H9 (cell line): ENCODE measurements around the gene GSN. TPM values are rescaled to one million over a fixed set of nuclear protein-coding genes. Genes with fewer than 3 reads are reported as not detected.

Experiments
- DNase-seq: peaks from one replicate; pipeline ENCODE4 v3.0.0-alpha.2; 2017
- H2AFZ ChIP-seq: one replicate; pipeline ENCODE4 v1.6.1; 2013; ENCODE audit warnings: mild to moderate bottlenecking, low read length, control low read depth, moderate library complexity
- H2AK5ac ChIP-seq: 2 replicates; pipeline ENCODE4 v1.6.1; 2013; ENCODE audit warnings: low read length, control low read depth, mixed read lengths; ENCODE audit not compliant: insufficient read length
- H2BK120ac ChIP-seq: one replicate; pipeline ENCODE4 v1.6.1; 2013; ENCODE audit warnings: low read depth, mild to moderate bottlenecking, low read length, control low read depth, inconsistent platforms; ENCODE audit not compliant: poor library complexity, severe bottlenecking
- H2BK12ac ChIP-seq: 2 replicates; pipeline ENCODE4 v1.6.1; 2013; ENCODE audit warnings: low read length, control low read depth, mixed read lengths, low read depth; ENCODE audit not compliant: insufficient read length
- H2BK15ac ChIP-seq: 2 replicates; pipeline ENCODE4 v1.6.1; 2013; ENCODE audit warnings: low read depth, low read length, control low read depth
- H2BK20ac ChIP-seq: one replicate; pipeline ENCODE4 v1.6.1; 2013; ENCODE audit warnings: low read depth, mild to moderate bottlenecking, low read length, control low read depth, inconsistent platforms; ENCODE audit not compliant: poor library complexity, severe bottlenecking
- H2BK5ac ChIP-seq: 2 replicates; pipeline ENCODE4 v1.6.1; 2013; ENCODE audit warnings: low read length, control low read depth, mixed read lengths; ENCODE audit not compliant: insufficient read length
- H3K14ac ChIP-seq: 2 replicates; pipeline ENCODE4 v1.6.1; 2013; ENCODE audit warnings: low read length, control low read depth; ENCODE audit not compliant: insufficient read depth
- H3K18ac ChIP-seq: 2 replicates; pipeline ENCODE4 v1.6.1; 2013; ENCODE audit warnings: low read depth, mild to moderate bottlenecking, mixed read lengths, low read length, control low read depth; ENCODE audit not compliant: insufficient read length
- H3K23ac ChIP-seq: 2 replicates; pipeline ENCODE4 v1.6.1; 2013; ENCODE audit warnings: low read length, control low read depth, mixed read lengths, low read depth; ENCODE audit not compliant: insufficient read length
- H3K23me2 ChIP-seq: 2 replicates; pipeline ENCODE4 v1.6.1; 2013; ENCODE audit warnings: low read depth, mild to moderate bottlenecking, mixed read lengths, low read length, control low read depth; ENCODE audit not compliant: insufficient read length, poor library complexity, severe bottlenecking
- H3K27ac ChIP-seq: 2 replicates; pipeline ENCODE4 v1.5.1; 2013; ENCODE audit warnings: low read length, control low read depth, mixed read lengths, low read depth; ENCODE audit not compliant: insufficient read length
- H3K27me3 ChIP-seq: 2 replicates; pipeline ENCODE4 v1.6.1; 2013; ENCODE audit warnings: low read length, control low read depth, inconsistent platforms; ENCODE audit not compliant: insufficient read depth
- H3K4ac ChIP-seq: 2 replicates; pipeline ENCODE4 v1.6.1; 2013; ENCODE audit warnings: low read depth, mild to moderate bottlenecking, control low read depth, inconsistent platforms, low read length, moderate library complexity
- H3K4me1 ChIP-seq: 2 replicates; pipeline ENCODE4 v1.6.1; 2013; ENCODE audit warnings: low read length, control low read depth, inconsistent platforms; ENCODE audit not compliant: insufficient read depth
- H3K4me2 ChIP-seq: 2 replicates; pipeline ENCODE4 v1.6.1; 2013; ENCODE audit warnings: low read length, control low read depth, mixed read lengths; ENCODE audit not compliant: insufficient read length, insufficient read depth
- H3K56ac ChIP-seq: 2 replicates; pipeline ENCODE4 v1.6.1; 2013; ENCODE audit warnings: low read depth, mild to moderate bottlenecking, mixed read lengths, low read length, control low read depth; ENCODE audit not compliant: insufficient read length
- H3K79me1 ChIP-seq: 2 replicates; pipeline ENCODE4 v1.6.1; 2013; ENCODE audit warnings: low read depth, mild to moderate bottlenecking, moderate library complexity, low read length, control low read depth, inconsistent platforms; ENCODE audit not compliant: insufficient read depth, poor library complexity, severe bottlenecking
- H3K79me2 ChIP-seq: 2 replicates; pipeline ENCODE4 v1.6.1; 2013; ENCODE audit warnings: low read length, control low read depth, inconsistent platforms; ENCODE audit not compliant: insufficient read depth
- H3K9ac ChIP-seq: 2 replicates; pipeline ENCODE4 v1.6.1; 2013; ENCODE audit warnings: low read length, control low read depth, mixed read lengths; ENCODE audit not compliant: insufficient read length; ENCODE audit errors: extremely low read depth
- H3K9me3 ChIP-seq: one replicate; pipeline ENCODE4 v1.6.1; 2013; ENCODE audit warnings: low read depth, low read length, inconsistent platforms; ENCODE audit not compliant: control insufficient read depth
- H3T11ph ChIP-seq: one replicate; pipeline ENCODE4 v1.6.1; 2013; ENCODE audit warnings: mild to moderate bottlenecking, low read length, control low read depth, inconsistent platforms
- H4K20me1 ChIP-seq: one replicate; pipeline ENCODE4 v1.6.1; 2013; ENCODE audit not compliant: control insufficient read depth, insufficient read length, insufficient read depth
- H4K5ac ChIP-seq: 2 replicates; pipeline ENCODE4 v1.6.1; 2013; ENCODE audit warnings: low read depth, mild to moderate bottlenecking, mixed read lengths, low read length, control low read depth; ENCODE audit not compliant: insufficient read length
- H4K8ac ChIP-seq: replicated peaks from 2 replicates; pipeline ENCODE4 v1.6.1; 2013; ENCODE audit warnings: low read length, control low read depth, mixed read lengths, low read depth; ENCODE audit not compliant: insufficient read length
- H4K91ac ChIP-seq: 2 replicates; pipeline ENCODE4 v1.6.1; 2013; ENCODE audit warnings: low read depth, mild to moderate bottlenecking, moderate library complexity, mixed read lengths, low read length, control low read depth; ENCODE audit not compliant: insufficient read length
- H3K27ac Mint-ChIP-seq, 3 experiments: 2 replicates in 2 of 3; 3 replicates in 1 of 3; pipeline ENCODE4 v1.8.0; 2020 to 2021; ENCODE audit warnings: mixed read lengths in 3 of 3, mild to moderate bottlenecking in 1 of 3, moderate library complexity in 1 of 3
- H3K27me3 Mint-ChIP-seq: 2 replicates; pipeline ENCODE4 v1.8.0; 2021; ENCODE audit warnings: low read depth, mild to moderate bottlenecking, moderate library complexity, mixed read lengths
- H3K36me3 Mint-ChIP-seq, 3 experiments: 2 replicates in 2 of 3; 3 replicates in 1 of 3; pipeline ENCODE4 v1.8.0; 2020 to 2021; ENCODE audit warnings: low read depth in 3 of 3, mixed read lengths in 3 of 3; ENCODE audit not compliant: insufficient read depth in 1 of 3
- H3K4me1 Mint-ChIP-seq, 2 experiments: 2 replicates each; pipeline ENCODE4 v1.8.0; 2020; ENCODE audit warnings: mixed read lengths in 2 of 2
- H3K4me3 Mint-ChIP-seq, 2 experiments: 2 replicates in 1 of 2; 3 replicates in 1 of 2; pipeline ENCODE4 v1.8.0; 2020 to 2021; ENCODE audit warnings: mild to moderate bottlenecking in 2 of 2, mixed read lengths in 2 of 2, moderate library complexity in 1 of 2
- H3K9me3 Mint-ChIP-seq, 2 experiments: 2 replicates in 1 of 2; 3 replicates in 1 of 2; pipeline ENCODE4 v1.8.0; 2020; ENCODE audit warnings: mild to moderate bottlenecking in 2 of 2, mixed read lengths in 2 of 2, moderate library complexity in 1 of 2
- WGBS: extraction: QIAGEN DNeasy Blood & Tissue Kit; methylation state at CpG from one replicate; pipeline ENCODE4 v1.1.7; 2013; ENCODE audit warnings: missing lambda C conversion rate, low lambda C conversion rate, mixed read lengths; ENCODE audit not compliant: insufficient read length; ENCODE audit errors: extremely low coverage; 5-methylcytosine and 5-hydroxymethylcytosine counted together
- total RNA-seq: library from RNA; stranded (reverse); gene quantifications from 2 replicates; pipeline ENCODE4 v1.2.1, GENCODE V29; 2021
- TF ChIP-seq, protein P1 (sequence below): fragments of 200-600 bp; sonication (generic); conservative IDR thresholded peaks from 3 replicates; pipeline ENCODE4 v1.8.0; 2021; ENCODE audit warnings: antibody characterized with exemption, mild to moderate bottlenecking

Gene GSN
- total RNA-seq, 1 experiment from 2014 or later, result 14.9 TPM

DNA sequence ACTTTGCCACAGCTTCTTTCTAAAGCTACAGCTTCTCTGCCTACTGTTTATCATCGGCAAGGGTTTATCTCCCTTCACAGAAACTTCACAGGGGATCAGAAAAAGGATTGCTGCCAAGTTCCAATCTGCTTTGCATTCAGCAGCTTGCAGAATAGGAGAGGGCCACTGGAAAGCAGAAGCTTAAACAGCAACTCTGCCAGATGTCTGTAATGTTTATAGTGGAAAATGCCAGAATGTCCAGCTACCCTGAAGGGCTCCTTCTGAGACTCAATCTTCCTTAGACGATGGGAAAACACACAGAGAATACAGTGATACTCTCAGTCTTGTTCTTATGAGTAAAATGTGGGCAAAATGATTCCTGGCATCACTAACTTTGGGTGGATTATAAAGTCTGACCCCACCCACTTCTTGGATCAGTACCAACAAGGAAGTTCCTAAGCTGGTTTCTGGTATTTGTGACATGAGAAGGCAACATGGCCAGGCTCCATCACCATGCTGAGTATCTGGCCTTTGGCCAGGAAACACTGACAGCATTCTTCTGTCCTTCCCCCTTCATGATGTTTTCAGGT is 83.1 kb downstream of the GSN start:
- no peak overlapping the region for H2BK5ac ChIP-seq
- no peaks in the 10 kb centered on the region for H4K20me1 ChIP-seq
- H3K23me2 ChIP-seq, result no peaks in the 10 kb centered on the region
- no peak overlapping the region for H3K27ac ChIP-seq
- no peak overlapping the region for H3K23ac ChIP-seq
- H4K8ac ChIP-seq, result no peak overlapping the region
- no peak overlapping the region for H3T11ph ChIP-seq
- no peaks in the 10 kb centered on the region for H3K9me3 ChIP-seq
- no peak overlapping the region for H2BK15ac ChIP-seq
- H3K56ac ChIP-seq, result no peak overlapping the region
- no peak overlapping the region for H2BK20ac ChIP-seq
- H2AFZ ChIP-seq, result no peak overlapping the region
- H3K9ac ChIP-seq, result no peak overlapping the region
- no peak overlapping the region for H4K91ac ChIP-seq
- H3K27me3 Mint-ChIP-seq, result no peaks in the 10 kb centered on the region
- H3K4me1 Mint-ChIP-seq, result peaks cover 10 to 13% of the 10 kb centered on the region in 2 experiments
- peaks cover 0 to 14% (median 7%) of the 10 kb centered on the region in 3 experiments; a peak in 4 of 7 replicates for H3K36me3 Mint-ChIP-seq
- H3K18ac ChIP-seq, result no peak overlapping the region
- peaks cover 10% of the 10 kb centered on the region for H3K4me1 ChIP-seq
- H3K4me3 Mint-ChIP-seq, result no peak overlapping the region
- no peak overlapping the region for H2BK12ac ChIP-seq
- H2AK5ac ChIP-seq, result no peak overlapping the region
- H3K79me1 ChIP-seq, result no peaks in the 10 kb centered on the region
- H3K27ac Mint-ChIP-seq, result no peak overlapping the region
- no peaks in the 10 kb centered on the region for H3K9me3 Mint-ChIP-seq
- TF ChIP-seq, protein P1, sequence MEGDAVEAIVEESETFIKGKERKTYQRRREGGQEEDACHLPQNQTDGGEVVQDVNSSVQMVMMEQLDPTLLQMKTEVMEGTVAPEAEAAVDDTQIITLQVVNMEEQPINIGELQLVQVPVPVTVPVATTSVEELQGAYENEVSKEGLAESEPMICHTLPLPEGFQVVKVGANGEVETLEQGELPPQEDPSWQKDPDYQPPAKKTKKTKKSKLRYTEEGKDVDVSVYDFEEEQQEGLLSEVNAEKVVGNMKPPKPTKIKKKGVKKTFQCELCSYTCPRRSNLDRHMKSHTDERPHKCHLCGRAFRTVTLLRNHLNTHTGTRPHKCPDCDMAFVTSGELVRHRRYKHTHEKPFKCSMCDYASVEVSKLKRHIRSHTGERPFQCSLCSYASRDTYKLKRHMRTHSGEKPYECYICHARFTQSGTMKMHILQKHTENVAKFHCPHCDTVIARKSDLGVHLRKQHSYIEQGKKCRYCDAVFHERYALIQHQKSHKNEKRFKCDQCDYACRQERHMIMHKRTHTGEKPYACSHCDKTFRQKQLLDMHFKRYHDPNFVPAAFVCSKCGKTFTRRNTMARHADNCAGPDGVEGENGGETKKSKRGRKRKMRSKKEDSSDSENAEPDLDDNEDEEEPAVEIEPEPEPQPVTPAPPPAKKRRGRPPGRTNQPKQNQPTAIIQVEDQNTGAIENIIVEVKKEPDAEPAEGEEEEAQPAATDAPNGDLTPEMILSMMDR, result no peak
- H3K4me2 ChIP-seq, result no peak overlapping the region
- no peak overlapping the region for H3K4ac ChIP-seq
- H3K27me3 ChIP-seq, result no peaks in the 10 kb centered on the region
- no peak overlapping the region for H3K14ac ChIP-seq
- no peak for DNase-seq
- H2BK120ac ChIP-seq, result no peak overlapping the region
- no CpG with 5 or more reads among the region's 2 CpGs for WGBS
- no peaks in the 10 kb centered on the region for H3K79me2 ChIP-seq
- H4K5ac ChIP-seq, result no peak overlapping the region
